CD4-positive, alpha-beta T cell treated with Interleukin-4 for 4 hours (primary cell): Measurements from ENCODE around the gene PEX3.

Source experiments
- DNase-seq: peaks from one replicate; pipeline ENCODE4 v3.0.0-alpha.2; 2020

PEX3 gene

DNA sequence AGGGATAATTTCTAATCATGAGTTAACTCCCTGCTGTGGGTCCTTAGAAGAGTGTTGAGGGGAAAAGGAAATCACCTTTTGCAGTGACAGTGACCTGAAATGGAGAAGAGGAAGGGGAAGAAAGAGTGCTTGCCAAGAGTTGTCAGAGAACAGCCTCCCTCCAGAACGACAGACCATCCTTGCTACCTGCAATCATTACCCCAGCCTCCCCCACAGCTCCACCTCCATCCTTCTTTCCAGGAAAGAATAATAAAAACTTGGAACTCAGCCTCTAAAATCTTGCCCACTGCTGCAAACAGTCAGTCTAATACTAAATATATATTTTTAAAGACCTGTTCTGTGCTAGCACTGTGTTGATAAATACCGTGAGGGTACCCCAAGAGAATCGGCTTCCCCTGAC, 89.6 kb downstream of the PEX3 start:
- no peak for DNase-seq
